Central memory CD8-positive, alpha-beta T cell (primary cell): ENCODE results near the gene AMPD2.

Experiments used
- ATAC-seq: fragments of 150-1000 bp; cut with Tn5 transposase; replicated peaks from 2 replicates; pipeline ENCODE4 v1.10.0; 2022; ENCODE audit warnings: mild to moderate bottlenecking, moderate FRiP score, moderate number of reproducible peaks; ENCODE audit not compliant: poor library complexity, severe bottlenecking; ENCODE audit errors: extremely low read depth
- DNase-seq, 2 donors: peaks; one replicate each; pipeline ENCODE4 v3.0.0; 2021; ENCODE audit warnings: low spot score in 2 of 2
- H3K27ac Mint-ChIP-seq: one replicate; pipeline ENCODE4 v1.8.0; 2022; ENCODE audit warnings: low read depth, mild to moderate bottlenecking, moderate library complexity, mixed read lengths
- H3K27me3 Mint-ChIP-seq: one replicate; pipeline ENCODE4 v1.8.0; 2022; ENCODE audit warnings: mixed read lengths
- H3K36me3 Mint-ChIP-seq: one replicate; pipeline ENCODE4 v1.8.0; 2022; ENCODE audit warnings: mild to moderate bottlenecking, moderate library complexity, mixed read lengths; ENCODE audit not compliant: insufficient read depth
- H3K4me1 Mint-ChIP-seq: one replicate; pipeline ENCODE4 v1.8.0; 2022; ENCODE audit warnings: mixed read lengths
- H3K4me3 Mint-ChIP-seq: one replicate; pipeline ENCODE4 v1.8.0; 2022; ENCODE audit warnings: mild to moderate bottlenecking, moderate library complexity, mixed read lengths
- H3K9me3 Mint-ChIP-seq: one replicate; pipeline ENCODE4 v1.8.0; 2022; ENCODE audit warnings: mixed read lengths

Gene AMPD2

DNA sequence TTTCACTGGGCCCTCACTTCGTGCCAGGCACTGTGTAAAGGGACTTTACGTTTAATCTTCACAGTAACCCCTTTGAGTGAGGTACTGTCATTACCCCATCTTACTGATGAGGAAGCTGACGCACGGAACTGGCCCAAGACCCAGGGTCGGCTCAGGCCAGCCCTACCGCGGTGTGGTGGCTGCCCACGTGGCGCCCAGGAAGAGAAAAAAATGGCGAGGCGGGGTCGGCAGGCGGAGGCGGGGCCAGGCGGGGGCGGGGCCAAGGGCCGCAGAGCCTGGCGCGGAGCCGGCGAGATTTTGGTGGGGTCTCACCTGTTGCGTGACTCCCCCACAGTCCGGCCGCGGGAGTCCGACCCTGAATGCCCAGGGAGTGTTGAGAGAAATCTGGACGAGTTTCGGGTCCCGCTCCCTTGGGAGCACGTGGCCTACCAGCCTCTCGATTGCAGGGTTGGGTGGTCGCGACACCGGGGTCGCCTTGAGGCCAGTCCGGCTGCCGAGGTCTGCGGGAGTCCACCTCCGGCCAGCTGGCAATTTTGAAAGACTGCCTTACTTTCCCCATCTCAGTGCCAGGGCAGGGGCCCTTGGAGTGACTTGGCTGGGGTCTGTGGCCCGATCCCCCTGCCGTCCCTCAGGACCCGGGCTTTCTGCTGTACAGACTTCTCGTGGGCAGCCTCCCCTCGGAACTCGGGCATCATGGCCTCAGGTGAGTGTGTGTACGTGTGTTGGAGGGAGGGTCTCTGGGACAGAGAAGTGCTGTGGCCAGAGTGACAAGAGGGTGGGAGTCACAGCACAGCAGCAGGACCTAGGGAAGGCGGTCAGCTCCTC lies at the start of gene AMPD2, which contains the start of gene GNAT2:
Gene AMPD2 (plus strand): TSS at position 262 of the 825 bp plus-strand sequence. CDS start 1,339 bp downstream, outside the sequence.
Gene GNAT2 (minus strand): TSS at position 41 of the 825 bp plus-strand sequence. CDS start 6,746 bp downstream, outside the sequence.
- Mint-ChIP-seq H3K27ac (peak within 1 kb of the TSS; percentile 99), H3K36me3 (peaks cover 12% of the 10 kb centered on the region), H3K4me1 (peaks cover 57% of the 10 kb centered on the region), H3K9me3 (no peaks in the 10 kb centered on the region), H3K4me3 (peak within 1 kb of the TSS; percentile 97), H3K27me3 (no peaks in the 10 kb centered on the region)
- ATAC-seq (peak; percentile 21), DNase-seq (peak; percentile 51 to 52)

DNA sequence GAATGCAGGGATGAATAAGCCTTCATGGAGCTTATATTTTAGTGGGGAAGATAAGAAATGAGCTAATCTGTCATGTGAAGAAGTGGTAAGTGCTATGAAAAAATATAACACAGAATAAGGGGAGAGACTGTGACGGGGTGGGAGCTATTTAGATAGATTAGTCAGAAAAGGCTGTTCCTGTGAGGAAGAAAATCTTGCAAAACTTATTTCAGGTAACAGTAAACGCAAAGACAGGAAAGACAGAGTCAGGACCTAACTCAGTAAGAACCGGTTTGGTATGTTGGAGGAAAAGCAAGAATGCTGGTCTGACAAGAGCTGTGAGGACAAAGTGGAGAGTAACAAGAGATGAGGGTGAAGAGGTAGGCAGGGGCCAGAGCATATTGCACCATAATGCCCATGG lies 49.2 kb upstream of the AMPD2 start:
- Mint-ChIP-seq H3K9me3 (no peaks in the 10 kb centered on the region), H3K4me3 (no peak overlapping the region), H3K36me3 (no peaks in the 10 kb centered on the region), H3K27ac (no peak overlapping the region), H3K27me3 (no peaks in the 10 kb centered on the region), H3K4me1 (peaks cover 35% of the 10 kb centered on the region)
- no peak for ATAC-seq
- no peak for DNase-seq

DNA sequence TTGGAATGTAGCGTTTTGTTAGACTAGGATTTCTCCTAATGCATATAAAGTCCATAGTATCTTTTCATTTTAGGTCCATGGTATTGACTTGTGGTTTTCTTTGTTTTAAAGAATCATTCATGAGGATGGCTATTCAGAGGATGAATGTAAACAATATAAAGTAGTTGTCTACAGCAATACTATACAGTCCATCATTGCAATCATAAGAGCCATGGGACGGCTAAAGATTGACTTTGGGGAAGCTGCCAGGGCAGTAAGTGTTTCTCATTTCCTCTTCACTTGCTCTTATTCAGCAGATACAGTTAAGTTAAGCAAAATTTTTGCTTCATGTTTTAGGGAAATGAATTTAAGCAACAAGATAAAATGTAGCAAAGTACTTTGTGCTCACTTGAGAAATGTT lies 45.9 kb upstream of the AMPD2 start:
- peaks cover 17% of the 10 kb centered on the region for H3K36me3 Mint-ChIP-seq
- no peak for DNase-seq
- H3K4me1 Mint-ChIP-seq: peaks cover 16% of the 10 kb centered on the region
- H3K27me3 Mint-ChIP-seq: no peaks in the 10 kb centered on the region
- H3K9me3 Mint-ChIP-seq: no peaks in the 10 kb centered on the region
- no peak for ATAC-seq
- H3K27ac Mint-ChIP-seq: no peak overlapping the region
- H3K4me3 Mint-ChIP-seq: no peak overlapping the region

DNA sequence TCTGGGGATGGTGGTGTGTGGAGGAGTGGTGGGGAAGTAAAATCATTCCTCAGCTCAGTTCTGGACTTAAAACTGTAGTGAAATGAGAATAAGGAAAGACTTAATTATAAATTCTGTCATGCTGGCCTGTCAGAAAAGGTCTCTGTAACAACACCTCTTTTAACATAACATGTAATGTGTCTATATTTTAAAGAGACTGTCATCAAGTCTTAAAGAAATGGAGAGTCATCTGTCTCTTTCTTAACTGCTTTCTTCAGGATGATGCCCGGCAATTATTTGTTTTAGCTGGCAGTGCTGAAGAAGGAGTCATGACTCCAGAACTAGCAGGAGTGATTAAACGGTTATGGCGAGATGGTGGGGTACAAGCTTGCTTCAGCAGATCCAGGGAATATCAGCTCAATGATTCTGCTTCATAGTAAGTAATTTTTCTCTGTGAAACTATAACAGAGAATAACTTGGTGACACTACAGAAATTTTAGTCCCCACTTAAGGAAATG lies 40.6 kb upstream of the AMPD2 start:
- ATAC-seq: no peak
- DNase-seq: no peak
- Mint-ChIP-seq H3K36me3 (peaks cover 56% of the 10 kb centered on the region), H3K27me3 (no peaks in the 10 kb centered on the region), H3K4me3 (no peak overlapping the region), H3K27ac (peak overlapping the region; percentile 67), H3K9me3 (no peaks in the 10 kb centered on the region), H3K4me1 (peaks cover 6% of the 10 kb centered on the region)

DNA sequence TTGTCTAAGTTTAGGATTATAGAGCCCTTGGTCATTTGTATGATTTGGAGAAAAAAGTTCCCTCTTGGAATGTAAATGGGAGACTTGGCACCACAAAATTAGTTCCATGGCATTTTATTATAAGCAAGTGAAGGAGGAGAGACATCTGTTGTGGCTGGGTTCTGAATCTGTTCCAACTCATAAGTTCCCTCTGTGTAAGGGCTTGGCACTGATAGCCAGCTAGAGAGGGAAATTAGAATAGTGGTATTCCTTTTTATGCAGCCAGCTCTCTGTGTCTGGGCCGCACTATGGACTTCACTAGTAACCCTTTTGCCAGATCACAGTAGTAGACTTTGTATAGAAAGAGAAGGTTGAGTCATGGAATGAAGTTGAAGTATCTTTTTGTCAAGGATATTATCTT lies 40.1 kb upstream of the AMPD2 start:
- Mint-ChIP-seq H3K4me3 (no peak overlapping the region), H3K27me3 (no peaks in the 10 kb centered on the region), H3K27ac (peak overlapping the region; percentile 67), H3K9me3 (no peaks in the 10 kb centered on the region), H3K4me1 (peaks cover 6% of the 10 kb centered on the region), H3K36me3 (peaks cover 60% of the 10 kb centered on the region)
- DNase-seq (no peak), ATAC-seq (no peak)

DNA sequence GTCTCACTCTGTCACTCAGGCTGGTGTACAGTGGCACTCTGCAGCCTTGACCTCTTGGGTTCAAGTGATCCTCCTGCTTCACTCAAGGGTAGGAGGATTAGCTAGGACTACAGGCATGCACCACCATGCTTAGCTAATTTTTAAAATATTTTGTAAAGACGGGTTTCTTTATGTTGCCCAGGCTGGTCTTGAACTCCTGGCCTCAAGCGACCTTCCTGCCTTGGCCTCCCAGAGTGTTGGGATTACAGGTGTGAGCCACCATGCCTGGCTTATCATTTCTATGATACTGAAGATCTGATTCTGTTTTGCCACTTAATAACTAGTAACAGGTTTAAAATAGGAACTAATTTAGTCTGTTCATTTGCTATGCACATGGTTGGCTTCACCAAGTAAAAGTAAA lies 37.6 kb upstream of the AMPD2 start:
- H3K4me1 Mint-ChIP-seq: no peaks in the 10 kb centered on the region
- no peak overlapping the region for H3K4me3 Mint-ChIP-seq
- DNase-seq (no peak), ATAC-seq (no peak)
- peaks cover 69% of the 10 kb centered on the region for H3K36me3 Mint-ChIP-seq
- H3K27me3 Mint-ChIP-seq: no peaks in the 10 kb centered on the region
- no peaks in the 10 kb centered on the region for H3K9me3 Mint-ChIP-seq
- H3K27ac Mint-ChIP-seq: no peak overlapping the region

DNA sequence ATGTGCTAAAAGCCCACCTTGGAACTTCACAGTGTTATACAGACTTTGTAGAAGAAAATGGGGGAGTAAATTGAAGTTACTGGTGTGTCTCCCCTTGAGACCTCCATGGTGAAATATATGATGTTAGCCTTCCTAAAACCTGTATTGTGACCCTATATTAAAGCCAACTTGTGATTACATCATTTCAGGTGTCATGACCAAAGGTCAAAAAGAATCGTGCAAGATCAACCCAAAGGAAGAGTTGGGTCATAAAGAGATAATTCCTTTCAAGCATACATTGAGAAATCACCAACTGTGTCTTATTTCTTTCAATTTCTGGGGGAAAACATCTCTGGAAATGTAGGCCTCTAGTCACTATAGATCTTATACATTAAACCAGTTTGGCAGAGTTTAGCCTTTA lies 34.9 kb upstream of the AMPD2 start:
- H3K9me3 Mint-ChIP-seq: no peaks in the 10 kb centered on the region
- no peak overlapping the region for H3K4me3 Mint-ChIP-seq
- H3K27ac Mint-ChIP-seq: no peak overlapping the region
- no peaks in the 10 kb centered on the region for H3K4me1 Mint-ChIP-seq
- peaks cover 76% of the 10 kb centered on the region for H3K36me3 Mint-ChIP-seq
- ATAC-seq (no peak), DNase-seq (no peak)
- H3K27me3 Mint-ChIP-seq: no peaks in the 10 kb centered on the region

DNA sequence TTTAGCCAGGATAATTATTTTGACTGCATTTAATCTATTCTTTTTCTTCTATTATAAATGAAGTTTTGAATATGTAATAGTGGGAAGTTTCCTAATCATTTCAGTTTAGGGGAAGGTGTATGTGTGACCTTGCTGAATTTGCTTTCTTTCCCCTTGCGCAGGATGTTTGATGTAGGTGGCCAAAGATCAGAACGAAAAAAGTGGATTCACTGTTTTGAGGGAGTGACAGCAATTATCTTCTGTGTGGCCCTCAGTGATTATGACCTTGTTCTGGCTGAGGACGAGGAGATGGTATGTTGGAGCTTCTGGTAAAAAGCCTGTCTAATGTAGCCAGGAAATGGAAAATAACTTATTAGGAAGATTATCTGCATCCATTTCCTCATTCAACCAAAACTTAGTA lies 33.6 kb upstream of the AMPD2 start:
- Mint-ChIP-seq H3K4me1 (no peaks in the 10 kb centered on the region), H3K36me3 (peaks cover 72% of the 10 kb centered on the region), H3K9me3 (no peaks in the 10 kb centered on the region), H3K27me3 (no peaks in the 10 kb centered on the region), H3K4me3 (no peak overlapping the region), H3K27ac (peak overlapping the region; percentile 41)
- DNase-seq: no peak
- ATAC-seq: no peak

DNA sequence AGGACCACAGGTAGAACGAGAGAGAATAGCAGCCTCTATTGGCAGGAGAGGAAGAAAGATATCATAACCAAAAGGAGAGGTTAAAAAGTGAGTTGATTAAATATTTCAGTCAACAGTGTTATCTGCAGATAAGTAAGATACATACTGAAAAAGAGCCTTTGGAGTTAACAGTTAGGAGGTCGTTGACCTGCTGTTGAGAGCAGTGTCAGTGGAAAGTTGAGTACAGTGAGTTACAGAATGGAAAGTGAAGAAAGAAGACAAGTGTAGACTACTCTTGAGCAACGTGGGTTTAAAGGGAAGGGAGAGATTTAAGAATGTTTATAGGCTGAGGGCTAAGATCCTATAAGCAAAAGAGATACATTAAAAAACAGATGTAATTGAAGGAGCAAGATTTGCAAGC lies 30.5 kb upstream of the AMPD2 start:
- Mint-ChIP-seq H3K4me3 (no peak overlapping the region), H3K27me3 (no peaks in the 10 kb centered on the region), H3K36me3 (peaks cover 70% of the 10 kb centered on the region), H3K9me3 (no peaks in the 10 kb centered on the region), H3K27ac (peak overlapping the region; percentile 7), H3K4me1 (no peaks in the 10 kb centered on the region)
- DNase-seq (no peak), ATAC-seq (no peak)

DNA sequence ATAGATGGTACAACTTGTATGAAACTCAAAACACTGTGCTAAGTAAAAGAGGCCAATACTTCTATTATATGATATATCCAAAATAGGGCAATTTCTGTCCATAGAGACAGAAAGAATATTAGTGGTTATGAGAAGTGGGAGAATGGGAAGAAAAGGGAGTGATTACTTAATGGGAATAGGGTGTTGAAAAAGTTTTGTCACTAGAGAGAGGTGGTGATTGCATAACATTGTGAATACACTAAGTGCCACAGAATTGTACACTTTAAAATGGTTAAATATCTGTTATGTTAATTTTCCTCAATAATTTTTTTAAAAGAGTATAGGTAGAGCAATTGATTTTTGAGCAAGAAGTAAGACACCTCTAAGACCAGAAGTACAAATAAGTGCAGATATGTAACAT lies 30.0 kb upstream of the AMPD2 start:
- DNase-seq (no peak), ATAC-seq (no peak)
- H3K27ac Mint-ChIP-seq: peak overlapping the region; percentile 7
- H3K27me3 Mint-ChIP-seq: no peaks in the 10 kb centered on the region
- H3K4me1 Mint-ChIP-seq: no peaks in the 10 kb centered on the region
- peaks cover 66% of the 10 kb centered on the region for H3K36me3 Mint-ChIP-seq
- no peaks in the 10 kb centered on the region for H3K9me3 Mint-ChIP-seq
- H3K4me3 Mint-ChIP-seq: no peak overlapping the region

DNA sequence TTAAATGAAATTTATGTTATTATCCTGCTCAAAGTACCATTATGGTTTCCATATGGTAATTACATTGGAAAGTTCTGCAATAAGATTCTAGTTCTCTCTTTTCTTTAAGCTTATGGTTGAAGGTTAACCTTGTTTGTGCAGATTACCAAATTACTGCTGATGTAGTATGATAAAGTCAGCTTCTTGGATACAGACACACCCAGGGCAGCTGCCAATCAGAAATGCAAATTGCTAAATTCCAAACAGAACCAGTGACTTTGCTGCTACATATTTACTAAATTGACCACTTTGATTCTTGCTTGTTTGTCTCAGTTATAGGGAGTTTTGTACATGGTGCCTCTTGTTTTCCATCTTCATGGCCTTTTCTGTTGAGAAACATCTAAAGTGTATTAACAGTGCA lies 26.7 kb upstream of the AMPD2 start:
- H3K36me3 Mint-ChIP-seq: peaks cover 54% of the 10 kb centered on the region
- H3K27me3 Mint-ChIP-seq: no peaks in the 10 kb centered on the region
- no peak for ATAC-seq
- H3K27ac Mint-ChIP-seq: no peak overlapping the region
- no peak for DNase-seq
- H3K9me3 Mint-ChIP-seq: no peaks in the 10 kb centered on the region
- H3K4me1 Mint-ChIP-seq: no peaks in the 10 kb centered on the region
- H3K4me3 Mint-ChIP-seq: no peak overlapping the region

DNA sequence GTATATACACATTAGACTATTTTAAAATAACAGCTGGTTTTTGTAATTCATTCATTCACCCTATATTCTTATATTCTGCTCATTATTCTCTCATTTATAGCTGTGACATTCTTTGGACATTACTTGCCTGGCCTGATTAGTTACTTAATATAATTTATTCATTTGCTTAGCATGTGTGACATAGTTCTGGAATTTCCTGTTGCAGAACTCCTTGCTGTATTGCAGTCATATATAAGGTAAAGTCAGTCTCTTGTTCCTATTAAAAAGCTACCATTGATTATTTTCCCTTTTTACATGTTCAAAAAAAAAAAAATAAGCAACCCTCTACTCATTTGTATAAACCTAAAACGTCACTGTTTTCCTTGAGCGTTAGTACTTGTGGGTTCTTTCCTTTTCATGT lies 24.1 kb upstream of the AMPD2 start:
- no peak for ATAC-seq
- Mint-ChIP-seq H3K9me3 (no peaks in the 10 kb centered on the region), H3K4me3 (no peak overlapping the region), H3K27me3 (no peaks in the 10 kb centered on the region), H3K36me3 (peaks cover 33% of the 10 kb centered on the region), H3K4me1 (no peaks in the 10 kb centered on the region), H3K27ac (no peak overlapping the region)
- DNase-seq: no peak

DNA sequence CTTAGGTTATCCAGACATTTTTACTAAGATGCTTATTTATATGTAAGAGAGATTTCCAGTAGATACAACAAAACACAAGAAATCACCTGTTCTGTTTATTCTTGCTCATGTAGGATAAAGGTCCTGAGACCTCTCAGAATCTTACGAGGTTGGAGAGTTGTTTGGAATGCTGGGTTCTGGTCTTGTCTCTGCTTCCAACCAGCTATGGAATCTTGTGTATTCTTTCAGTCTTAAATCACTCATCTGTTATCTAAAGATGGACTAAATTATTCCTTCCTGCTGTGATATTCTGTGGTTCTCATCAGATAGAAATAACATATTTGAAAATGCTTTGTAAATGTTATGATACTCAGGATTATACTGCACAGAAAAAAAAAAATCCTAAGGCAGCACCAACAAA lies 21.5 kb upstream of the AMPD2 start:
- no peaks in the 10 kb centered on the region for H3K4me1 Mint-ChIP-seq
- no peak overlapping the region for H3K4me3 Mint-ChIP-seq
- peaks cover 18% of the 10 kb centered on the region for H3K36me3 Mint-ChIP-seq
- ATAC-seq: no peak
- H3K27ac Mint-ChIP-seq: no peak overlapping the region
- no peaks in the 10 kb centered on the region for H3K27me3 Mint-ChIP-seq
- no peak for DNase-seq
- no peaks in the 10 kb centered on the region for H3K9me3 Mint-ChIP-seq
